ENCODE data around the gene HIPK3.

- TF ChIP-seq POLR2AphosphoS5 (IDR thresholded peaks at IDR 0.05): no peak
- TF ChIP-seq SMC3 (conservative IDR thresholded peaks at IDR 0.05; ENCODE audit: poor library complexity): no peak
Measured at GRCh38 chr11:33207408-33207985, 49.7 kb upstream of the HIPK3 start.

All from neural cell (in vitro differentiated cells).